ENCODE measurements around the gene PPP1R16B.
A peak's percentile ranks its signal among the peaks of the same experiment; 100 is the strongest.

PPP1R16B gene
- total RNA-seq: 271 to 467 reads per million in 2 experiments

DNA sequence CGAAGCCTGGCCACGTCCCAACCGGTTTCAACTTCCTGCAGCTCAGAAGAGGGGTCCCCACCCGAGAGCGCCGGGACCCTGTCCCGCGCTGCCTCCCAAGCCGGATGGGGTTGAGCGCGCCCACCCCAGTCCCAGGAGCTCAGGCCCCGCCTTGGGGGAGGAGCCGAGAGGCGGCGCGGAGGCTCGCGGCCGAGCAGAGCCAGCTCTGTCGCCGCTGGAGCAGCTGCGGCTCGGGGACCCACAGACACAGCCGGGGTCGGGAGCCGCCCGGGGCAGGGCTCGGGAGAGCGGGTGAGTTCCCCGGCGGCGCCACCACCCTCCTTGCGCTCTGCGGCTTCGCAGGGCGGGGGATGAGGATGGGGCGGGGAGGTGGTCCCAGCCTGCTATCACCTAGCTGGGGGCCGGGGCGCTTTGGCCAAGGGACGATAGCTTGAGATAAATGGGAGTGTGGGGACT is at the start of gene PPP1R16B:
PPP1R16B (plus strand) TSS at position 196 of the 456 bp plus-strand sequence. CDS start 30,229 bp downstream, outside the sequence.
- DNase-seq (ENCODE audit: low read depth): peak; percentile 65

- no peak for DNase-seq (ENCODE audit: low read depth)
These were observed 48.2 kb upstream of the PPP1R16B start for GRCh38 chr20:38757145-38757775.

DNA sequence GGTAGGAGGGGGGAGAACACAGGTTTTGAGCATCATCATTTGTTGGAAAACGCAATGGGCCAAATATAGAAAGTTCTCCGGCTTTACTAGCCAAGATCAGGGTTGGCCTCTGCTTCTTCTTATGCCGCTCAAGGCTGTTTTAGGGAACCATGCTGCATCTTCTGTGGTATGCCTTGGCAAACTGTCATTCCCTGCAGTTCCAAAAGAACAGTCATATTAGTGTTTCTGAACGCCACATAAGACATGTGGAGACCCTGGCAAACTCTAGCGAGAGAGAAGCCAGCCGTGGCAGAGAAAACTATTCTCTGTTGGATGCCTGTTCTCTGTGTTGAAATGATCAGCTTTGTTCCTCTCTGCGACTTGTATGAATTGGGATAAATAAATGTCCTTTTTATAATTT is 46.4 kb upstream of the PPP1R16B start:
- DNase-seq (ENCODE audit: low read depth): no peak

DNA sequence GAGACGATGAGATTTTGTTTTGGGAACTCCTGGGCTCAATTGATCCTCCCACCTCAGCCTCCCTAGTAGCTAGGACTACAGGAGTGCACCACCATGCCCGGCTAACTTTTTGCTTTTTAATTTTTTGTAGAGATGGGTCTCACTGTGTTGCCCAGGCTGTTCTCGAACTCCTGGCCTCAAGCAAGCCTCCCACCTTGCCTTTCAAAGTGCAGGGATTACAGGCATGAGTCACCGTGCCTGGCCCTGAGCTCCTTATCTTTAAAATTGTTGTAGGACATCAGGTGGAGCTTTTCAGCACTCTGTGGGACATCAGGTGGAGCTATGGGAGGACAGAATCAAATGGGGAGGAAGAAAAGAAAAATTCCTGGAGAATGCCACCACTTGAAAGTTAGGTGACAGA is 44.5 kb upstream of the PPP1R16B start:
- DNase-seq (ENCODE audit: low read depth): no peak

GRCh38 chr20:38762174-38762573 is 43.3 kb upstream of the PPP1R16B start:
- no peak for DNase-seq (ENCODE audit: low read depth)

DNA sequence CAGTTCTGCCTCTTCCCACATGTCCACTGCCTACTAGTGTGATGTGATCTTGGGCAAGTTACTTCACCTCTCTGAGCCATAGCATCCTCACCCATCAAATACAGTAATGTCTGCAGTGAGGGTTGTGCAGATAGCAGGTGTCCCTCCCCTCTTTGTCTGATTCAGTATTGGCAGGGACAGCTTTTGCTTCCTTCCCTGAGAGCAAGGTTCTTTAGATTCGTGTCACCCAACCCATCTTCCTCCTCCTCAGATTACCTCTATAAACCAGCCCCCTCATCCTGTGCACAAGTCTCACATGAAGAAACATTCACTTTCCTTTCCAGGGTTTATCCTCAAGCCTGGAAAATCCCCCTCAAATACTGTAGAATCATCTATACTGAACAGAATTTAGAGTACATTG is 41.9 kb upstream of the PPP1R16B start:
- DNase-seq (ENCODE audit: low read depth): no peak

GRCh38 chr20:38764567-38765318 is 40.8 kb upstream of the PPP1R16B start:
- no peak for DNase-seq (ENCODE audit: low read depth)

GRCh38 chr20:38766071-38766470 is 39.4 kb upstream of the PPP1R16B start:
- DNase-seq (ENCODE audit: low read depth): no peak

GRCh38 chr20:38769376-38770295 is 35.9 kb upstream of the PPP1R16B start:
- no peak for DNase-seq (ENCODE audit: low read depth)

- DNase-seq (ENCODE audit: low read depth): no peak
These were observed 35.0 kb upstream of the PPP1R16B start for GRCh38 chr20:38770546-38770945.

DNA sequence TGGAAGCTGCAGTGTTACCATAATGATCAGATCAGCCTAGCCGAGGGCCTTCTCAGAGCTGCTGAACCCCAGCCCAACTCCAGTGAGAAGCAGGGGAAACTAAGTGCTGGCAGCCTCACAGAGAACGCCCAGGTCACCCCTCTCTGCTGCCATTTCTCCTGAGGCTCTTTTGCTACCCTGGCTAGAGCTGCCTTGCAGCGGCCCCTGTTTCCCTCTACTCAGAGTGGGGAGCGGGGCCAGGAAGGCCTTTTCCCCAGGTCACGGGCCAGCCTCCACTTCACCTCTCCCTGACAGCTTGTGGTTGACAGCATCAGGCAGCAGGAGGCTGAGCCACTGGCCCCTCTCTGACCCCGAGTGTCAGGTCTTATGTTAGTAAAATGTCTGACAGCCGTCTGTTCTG is 34.5 kb upstream of the PPP1R16B start:
- no peak for DNase-seq (ENCODE audit: low read depth)

DNA sequence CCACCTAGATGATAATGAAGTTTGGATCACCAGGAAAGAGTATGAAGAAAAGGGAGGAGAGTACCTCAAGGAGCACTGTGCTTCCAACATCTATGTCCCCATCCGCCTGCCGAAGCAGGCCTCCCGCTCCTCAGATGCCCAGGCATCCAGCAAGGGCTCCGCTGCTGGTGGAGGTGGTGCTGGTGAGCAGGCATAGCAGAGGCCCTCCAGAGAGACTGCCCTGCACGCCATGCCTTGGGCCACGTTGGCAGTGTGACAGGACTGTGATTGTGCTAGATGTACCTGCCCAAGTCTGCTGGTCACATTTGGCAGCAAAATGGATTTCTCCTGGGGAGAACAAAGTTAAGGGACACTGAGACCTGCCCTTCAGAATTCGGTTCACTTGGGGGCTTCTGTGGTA is 33.9 kb upstream of the PPP1R16B start:
- DNase-seq (ENCODE audit: low read depth): no peak

GRCh38 chr20:38774167-38774566 is 31.3 kb upstream of the PPP1R16B start:
- no peak for DNase-seq (ENCODE audit: low read depth)

GRCh38 chr20:38776363-38776762 is 29.1 kb upstream of the PPP1R16B start:
- DNase-seq (ENCODE audit: low read depth): no peak

GRCh38 chr20:38779247-38780097 is 26.0 kb upstream of the PPP1R16B start:
- no peak for DNase-seq (ENCODE audit: low read depth)

- DNase-seq (ENCODE audit: low read depth): no peak
These were observed 23.2 kb upstream of the PPP1R16B start for GRCh38 chr20:38782275-38782674.

GRCh38 chr20:38787870-38788269 is 17.6 kb upstream of the PPP1R16B start:
- no peak for DNase-seq (ENCODE audit: low read depth)

GRCh38 chr20:38789503-38790199 is 15.8 kb upstream of the PPP1R16B start:
- no peak for DNase-seq (ENCODE audit: low read depth)

DNA sequence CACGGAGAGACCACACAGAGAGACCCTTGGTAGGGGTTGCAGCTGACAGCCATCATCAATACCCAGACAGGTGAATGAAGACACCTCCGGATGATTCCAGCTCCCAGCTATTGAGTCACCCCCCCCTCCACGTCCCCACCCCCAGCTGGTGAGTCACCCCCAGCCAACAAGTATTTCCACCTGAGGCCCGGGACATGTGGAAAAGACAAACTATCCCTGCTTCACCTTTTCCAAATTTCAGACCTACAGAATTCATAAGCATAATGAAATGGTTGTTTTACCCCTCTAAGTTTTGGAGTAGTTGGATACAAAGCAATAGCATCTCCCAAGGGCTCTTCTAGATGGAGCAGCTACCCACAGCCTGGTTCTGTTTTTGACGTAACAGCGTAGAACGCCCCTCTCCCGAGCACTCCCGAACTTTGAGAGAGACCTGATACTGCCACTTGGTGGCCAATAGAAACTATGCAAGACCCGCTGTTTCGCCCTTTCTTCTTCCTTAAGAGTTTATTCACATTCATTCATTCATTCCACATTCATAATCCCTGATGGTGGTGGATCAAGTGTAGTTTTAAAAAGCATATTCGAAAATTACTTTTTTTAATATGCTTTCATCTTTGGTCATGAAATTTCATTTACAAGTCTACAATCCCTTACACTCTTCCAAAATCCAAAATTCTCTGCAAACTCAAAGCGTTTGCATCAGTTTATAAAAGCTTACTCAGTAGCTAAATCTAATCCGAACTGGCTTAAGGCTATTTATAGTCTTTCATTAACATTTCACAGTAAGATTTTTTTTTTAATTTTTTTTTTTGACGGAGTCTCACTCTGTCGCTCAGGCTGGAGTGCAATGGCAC is 15.1 kb upstream of the PPP1R16B start:
- no peak for DNase-seq (ENCODE audit: low read depth)

DNA sequence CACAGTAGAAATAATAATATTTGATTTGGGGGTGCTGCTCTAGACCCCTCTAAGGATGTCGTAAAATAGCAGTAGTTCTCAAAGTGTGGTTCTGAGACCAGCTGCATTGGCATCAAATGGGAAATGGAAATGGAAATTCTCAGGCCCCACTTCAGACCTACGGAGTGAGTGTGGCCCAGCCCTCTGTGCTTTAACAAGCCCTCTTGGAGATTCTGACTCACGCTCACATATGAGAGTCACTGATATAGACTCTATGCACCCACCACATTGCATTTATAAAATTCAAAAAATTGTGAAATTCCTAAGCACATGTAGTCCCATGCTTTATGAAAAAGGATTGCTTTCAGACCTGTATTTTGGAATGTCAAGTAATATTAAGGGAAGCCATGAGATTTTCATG is 14.2 kb upstream of the PPP1R16B start:
- DNase-seq (ENCODE audit: low read depth): no peak
